Measurements from ENCODE around the gene COL5A1.
A peak's percentile ranks its signal among the peaks of the same experiment; 100 is the strongest.

The COL5A1 gene

DNA sequence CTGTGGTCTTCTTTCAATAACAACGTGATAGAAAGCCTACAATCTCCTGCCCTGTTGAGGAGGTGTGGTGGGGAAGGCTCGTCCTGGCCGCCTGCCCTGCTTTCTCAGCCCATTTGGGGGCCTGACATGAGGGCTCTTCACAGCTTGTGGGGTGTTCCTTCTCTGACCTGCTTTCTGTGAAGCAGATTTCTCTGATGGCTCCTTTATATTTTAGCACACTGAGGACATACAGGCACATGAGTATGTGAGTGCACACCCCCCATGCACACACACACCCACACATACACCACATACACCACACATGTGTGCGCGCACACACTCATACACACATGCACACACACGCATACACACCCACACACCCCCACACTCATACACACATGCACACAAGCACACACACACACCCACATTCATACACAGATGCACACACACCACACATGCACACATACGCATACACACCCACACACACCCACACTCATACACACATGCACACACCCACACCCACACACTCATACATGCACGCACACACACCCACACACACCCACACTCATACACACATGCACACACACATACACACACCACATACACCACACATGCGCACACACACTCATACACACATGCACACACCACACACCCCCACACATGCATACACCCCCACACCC is 117.5 kb downstream of the COL5A1 start:
- Mint-ChIP-seq H3K4me1 (no peaks in the 10 kb centered on the region), H3K27ac (no peak overlapping the region), H3K9me3 (no peaks in the 10 kb centered on the region), H3K36me3 (no peaks in the 10 kb centered on the region), H3K27me3 (no peaks in the 10 kb centered on the region), H3K4me3 (no peak overlapping the region)

DNA sequence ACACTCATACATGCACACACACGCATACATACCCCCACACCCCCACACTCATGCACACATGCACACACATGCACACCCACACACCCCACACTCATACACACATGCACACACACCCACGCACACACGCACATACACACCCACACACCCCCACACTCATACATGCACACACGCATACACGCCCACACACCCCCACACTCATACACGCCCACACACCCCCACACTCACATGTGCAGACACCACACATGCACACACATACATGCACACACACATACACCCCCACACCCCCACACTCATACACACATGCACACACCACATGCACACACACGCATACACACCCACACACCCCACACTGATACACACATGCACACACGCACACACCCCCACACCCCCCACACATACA is 118.3 kb downstream of the COL5A1 start:
- H3K4me3 Mint-ChIP-seq = no peak overlapping the region
- no peaks in the 10 kb centered on the region for H3K27me3 Mint-ChIP-seq
- no peak overlapping the region for H3K27ac Mint-ChIP-seq
- no peaks in the 10 kb centered on the region for H3K9me3 Mint-ChIP-seq
- H3K36me3 Mint-ChIP-seq = no peaks in the 10 kb centered on the region
- H3K4me1 Mint-ChIP-seq = no peaks in the 10 kb centered on the region

DNA sequence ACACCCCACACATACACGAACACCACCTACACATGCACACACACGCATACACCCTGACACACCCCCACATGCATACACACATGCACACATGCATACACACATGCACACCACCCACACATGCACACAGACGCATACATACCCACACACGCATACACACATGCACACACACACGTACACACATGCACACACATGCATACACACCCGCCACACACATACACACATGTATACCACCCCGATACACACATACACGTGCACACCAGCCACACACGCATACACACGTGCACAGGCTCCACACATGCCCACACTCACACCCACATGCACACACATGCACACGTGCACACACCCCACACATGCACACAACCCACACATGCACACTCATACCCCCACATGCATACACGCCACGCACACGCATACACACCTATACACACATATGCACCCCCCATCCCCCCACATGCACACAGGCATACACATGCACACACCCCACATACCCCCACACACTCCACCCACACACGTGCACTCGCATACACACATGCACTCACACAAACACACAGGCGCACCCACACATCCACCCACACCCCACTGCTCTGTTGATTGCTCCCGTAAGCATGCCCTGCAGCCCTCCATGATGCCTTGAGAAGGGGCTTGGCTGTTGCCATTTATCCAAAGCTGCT is 119.3 kb downstream of the COL5A1 start:
- H3K36me3 Mint-ChIP-seq = no peaks in the 10 kb centered on the region
- peak overlapping the region; percentile 38 for H3K27ac Mint-ChIP-seq
- no peaks in the 10 kb centered on the region for H3K9me3 Mint-ChIP-seq
- H3K4me1 Mint-ChIP-seq = no peaks in the 10 kb centered on the region
- H3K4me3 Mint-ChIP-seq = no peak overlapping the region
- H3K27me3 Mint-ChIP-seq = no peaks in the 10 kb centered on the region

DNA sequence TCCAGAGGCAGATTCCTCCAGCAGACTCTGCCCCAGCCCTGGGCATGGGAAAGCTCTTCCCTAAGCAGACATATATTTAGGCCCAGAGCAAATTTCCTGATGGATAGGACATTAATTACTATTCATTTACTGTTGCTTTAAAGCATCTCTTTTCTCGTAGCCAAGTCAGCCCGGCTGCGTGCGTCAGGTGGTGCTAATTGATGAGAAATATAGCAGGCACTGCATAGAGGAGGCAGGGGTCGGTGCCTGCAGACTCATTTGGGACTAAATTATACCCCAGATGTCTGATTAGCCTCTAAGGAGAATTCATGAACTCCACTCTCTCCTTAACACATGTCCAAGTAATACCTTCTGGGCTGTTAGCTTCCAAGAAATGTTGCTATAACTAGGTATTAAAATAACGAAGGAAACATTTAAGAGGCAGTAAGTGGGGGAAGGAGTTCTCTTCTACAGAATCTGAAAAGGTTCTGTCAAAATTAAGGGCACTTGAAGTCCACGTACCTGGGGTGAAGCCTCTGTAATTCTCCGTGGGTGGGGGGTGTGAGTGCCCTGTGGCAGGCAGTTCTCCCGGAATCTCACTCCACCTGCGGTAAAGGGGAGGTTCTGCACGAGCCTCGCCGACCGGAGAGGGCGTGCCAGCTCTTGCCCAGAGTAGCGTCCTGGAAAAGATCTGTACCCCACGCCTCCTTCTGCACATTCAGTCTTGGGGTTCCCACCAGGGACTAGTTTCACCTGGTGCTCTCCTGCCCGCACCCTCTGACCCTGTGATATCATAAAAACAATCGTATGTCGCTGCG is 123.1 kb downstream of the COL5A1 start:
- Mint-ChIP-seq H3K36me3 (no peaks in the 10 kb centered on the region), H3K9me3 (no peaks in the 10 kb centered on the region), H3K4me1 (no peaks in the 10 kb centered on the region), H3K27me3 (peaks cover 3% of the 10 kb centered on the region), H3K4me3 (no peak overlapping the region), H3K27ac (no peak overlapping the region)

DNA sequence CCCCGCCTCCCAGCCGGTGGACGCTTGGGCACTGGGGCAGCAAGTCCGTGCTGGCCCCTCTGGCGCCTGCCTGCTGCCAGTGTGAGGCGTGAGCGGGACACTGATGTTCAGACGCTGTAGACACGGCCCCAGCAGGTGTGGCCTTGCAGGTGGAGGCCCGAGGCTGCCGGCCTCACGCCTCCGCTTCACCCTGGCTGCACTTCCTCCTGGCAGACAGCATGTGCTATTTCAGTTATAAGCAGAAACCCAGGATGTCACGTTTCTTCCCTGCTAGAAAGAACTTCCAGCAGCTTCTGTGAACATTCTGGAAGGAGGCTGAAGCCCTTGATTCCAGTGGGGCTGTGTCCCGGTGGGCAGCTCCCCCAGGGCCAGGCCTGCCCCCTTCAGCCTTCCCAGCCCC is 124.2 kb downstream of the COL5A1 start:
- H3K27me3 Mint-ChIP-seq = peaks cover 3% of the 10 kb centered on the region
- H3K9me3 Mint-ChIP-seq = no peaks in the 10 kb centered on the region
- no peaks in the 10 kb centered on the region for H3K4me1 Mint-ChIP-seq
- no peaks in the 10 kb centered on the region for H3K36me3 Mint-ChIP-seq
- H3K27ac Mint-ChIP-seq = no peak overlapping the region
- no peak overlapping the region for H3K4me3 Mint-ChIP-seq

DNA sequence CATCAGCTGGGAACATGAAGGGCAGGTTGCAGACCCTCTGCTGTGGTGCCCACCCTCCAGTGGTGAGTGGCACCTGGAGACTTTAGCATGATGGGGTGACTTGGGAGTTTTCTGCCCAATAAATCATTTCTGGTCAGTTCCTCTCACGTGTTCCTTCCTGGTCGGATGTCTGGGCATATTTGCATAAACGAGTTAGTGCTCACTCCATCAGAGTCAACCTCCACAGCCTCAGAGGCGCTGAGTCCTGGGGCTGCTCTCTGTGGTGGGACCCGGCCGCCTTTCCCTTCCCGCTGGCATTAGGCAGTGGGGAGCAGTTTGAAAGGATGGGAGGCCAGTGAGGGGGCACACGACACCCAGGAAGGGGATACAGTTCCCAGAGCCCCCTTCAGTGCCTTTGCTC is 125.0 kb downstream of the COL5A1 start:
- no peaks in the 10 kb centered on the region for H3K9me3 Mint-ChIP-seq
- no peaks in the 10 kb centered on the region for H3K36me3 Mint-ChIP-seq
- no peaks in the 10 kb centered on the region for H3K4me1 Mint-ChIP-seq
- H3K27me3 Mint-ChIP-seq = peaks cover 3% of the 10 kb centered on the region
- no peak overlapping the region for H3K27ac Mint-ChIP-seq
- H3K4me3 Mint-ChIP-seq = no peak overlapping the region

DNA sequence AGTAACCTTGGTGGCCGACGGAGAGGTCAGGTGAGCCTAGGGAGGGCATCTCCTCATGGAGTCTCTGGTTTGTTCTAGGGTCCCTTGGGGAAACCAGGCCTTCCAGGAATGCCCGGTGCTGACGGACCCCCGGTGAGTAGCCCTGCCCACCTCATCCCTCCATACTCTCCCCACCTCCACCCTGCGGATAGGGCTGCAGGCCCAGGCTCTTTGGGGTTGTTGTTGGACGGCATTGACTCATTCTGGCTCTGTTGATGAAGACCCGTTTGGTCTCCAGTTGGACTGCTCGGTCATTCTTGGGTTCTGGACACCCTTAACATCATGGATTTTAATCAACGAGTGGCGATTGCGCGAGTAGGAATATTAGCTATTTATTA is 126.7 kb downstream of the COL5A1 start:
- no peaks in the 10 kb centered on the region for H3K36me3 Mint-ChIP-seq
- H3K4me1 Mint-ChIP-seq = no peaks in the 10 kb centered on the region
- H3K9me3 Mint-ChIP-seq = no peaks in the 10 kb centered on the region
- no peak overlapping the region for H3K27ac Mint-ChIP-seq
- H3K27me3 Mint-ChIP-seq = peaks cover 5% of the 10 kb centered on the region
- no peak overlapping the region for H3K4me3 Mint-ChIP-seq

DNA sequence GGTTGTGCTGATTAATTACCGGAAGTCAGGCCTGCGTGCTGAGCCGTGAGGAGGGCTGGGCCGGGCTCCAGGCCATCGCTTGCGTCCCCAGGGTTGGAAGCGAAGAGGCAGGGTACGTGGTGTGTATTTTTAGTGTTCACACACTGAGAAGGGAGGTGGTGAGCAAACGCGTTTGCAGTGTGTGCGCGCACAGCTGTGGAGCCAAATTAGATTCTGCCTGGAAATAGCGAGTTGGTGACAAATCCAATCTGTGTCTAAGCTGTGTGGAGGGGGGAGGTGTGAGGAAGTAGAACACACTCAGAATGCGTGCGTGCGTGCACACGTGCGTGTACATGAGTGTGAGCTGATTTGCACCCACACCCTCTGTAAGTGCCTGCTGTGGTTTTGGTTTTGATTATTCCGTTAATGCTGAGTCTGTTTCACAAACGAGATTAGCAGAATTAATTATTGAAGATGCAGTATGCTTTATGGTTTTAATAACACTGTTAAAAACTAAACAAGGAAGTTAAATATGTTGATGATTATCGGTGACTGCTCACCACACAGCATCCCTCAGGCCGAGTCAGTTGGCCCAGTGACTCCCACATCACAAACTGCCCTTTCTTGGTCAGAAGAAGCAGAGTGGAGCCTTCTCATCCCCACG is 127.2 kb downstream of the COL5A1 start:
- no peaks in the 10 kb centered on the region for H3K9me3 Mint-ChIP-seq
- no peak overlapping the region for H3K4me3 Mint-ChIP-seq
- no peaks in the 10 kb centered on the region for H3K36me3 Mint-ChIP-seq
- no peak overlapping the region for H3K27ac Mint-ChIP-seq
- no peaks in the 10 kb centered on the region for H3K4me1 Mint-ChIP-seq
- H3K27me3 Mint-ChIP-seq = peaks cover 5% of the 10 kb centered on the region

DNA sequence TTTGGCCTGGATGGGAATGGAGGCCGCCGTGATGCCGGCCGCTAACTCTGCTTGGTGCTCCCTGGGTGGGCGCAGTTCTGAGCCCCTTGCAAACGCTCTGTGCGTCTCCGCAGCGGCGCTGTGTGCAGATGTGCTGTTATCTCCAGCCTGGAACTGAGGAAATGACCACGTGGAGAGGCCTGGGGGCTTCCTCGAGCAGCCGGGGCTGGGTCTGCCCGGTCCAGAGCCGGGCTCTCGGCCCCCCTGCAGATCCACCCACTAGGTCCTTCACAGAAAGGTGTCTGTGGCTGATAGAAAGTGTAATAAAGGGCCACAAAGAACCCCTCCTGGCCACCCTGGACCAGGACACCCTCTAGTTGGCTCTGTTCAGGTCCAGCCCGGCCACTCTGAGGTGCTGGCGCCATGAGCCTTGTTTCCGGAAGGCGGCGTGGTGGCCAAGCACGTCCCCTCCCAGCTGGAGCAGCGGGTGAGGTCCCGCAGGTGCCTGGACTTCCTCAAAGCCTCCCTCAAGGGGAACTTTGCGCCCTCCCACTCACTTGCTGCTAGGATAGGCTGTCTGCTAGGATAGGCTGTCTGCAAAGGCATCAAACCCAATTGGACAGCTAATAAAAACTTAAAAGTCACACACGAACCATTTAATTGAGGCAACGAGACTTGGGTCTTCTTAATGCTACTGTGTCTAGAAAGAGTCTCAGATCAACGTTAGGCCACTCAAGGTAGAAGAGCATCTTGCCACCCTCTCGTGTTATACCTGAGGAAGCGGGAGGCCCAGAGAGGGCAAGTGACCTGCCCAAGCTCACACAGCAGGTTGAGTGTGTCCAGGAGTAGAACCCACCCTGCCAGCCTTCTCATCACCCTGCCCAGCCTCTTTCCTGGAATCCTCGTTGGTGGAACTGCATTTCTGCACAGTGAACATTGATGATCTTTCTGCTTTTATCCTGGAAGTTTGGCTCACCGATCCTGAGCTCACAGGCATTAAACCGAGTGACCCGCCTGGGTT is 129.7 kb downstream of the COL5A1 start:
- no peaks in the 10 kb centered on the region for H3K36me3 Mint-ChIP-seq
- peaks cover 5% of the 10 kb centered on the region for H3K27me3 Mint-ChIP-seq
- H3K27ac Mint-ChIP-seq = no peak overlapping the region
- H3K4me3 Mint-ChIP-seq = no peak overlapping the region
- no peaks in the 10 kb centered on the region for H3K4me1 Mint-ChIP-seq
- no peaks in the 10 kb centered on the region for H3K9me3 Mint-ChIP-seq

DNA sequence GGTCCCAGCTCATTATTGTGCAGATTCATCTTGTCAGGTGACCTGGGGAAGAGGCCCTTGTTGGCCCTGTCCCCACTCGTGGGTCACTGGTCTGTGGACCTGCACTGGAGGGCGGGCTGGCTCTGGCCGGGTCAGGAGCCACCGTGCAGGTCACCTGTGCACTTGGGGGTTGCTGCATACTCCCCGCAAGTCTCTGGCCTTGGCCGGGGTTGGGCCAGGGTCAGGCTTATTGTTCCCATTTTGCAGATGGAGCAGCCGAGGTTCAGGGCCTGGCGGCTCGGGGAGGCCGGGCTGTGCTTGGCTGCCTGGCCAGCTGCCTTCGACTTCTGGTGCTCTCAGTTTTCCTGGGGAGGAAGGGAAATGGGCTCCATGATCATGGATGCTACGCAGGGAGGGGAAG is 130.7 kb downstream of the COL5A1 start:
- Mint-ChIP-seq H3K4me3 (no peak overlapping the region), H3K9me3 (no peaks in the 10 kb centered on the region), H3K27ac (no peak overlapping the region), H3K27me3 (peaks cover 5% of the 10 kb centered on the region), H3K36me3 (no peaks in the 10 kb centered on the region), H3K4me1 (no peaks in the 10 kb centered on the region)

DNA sequence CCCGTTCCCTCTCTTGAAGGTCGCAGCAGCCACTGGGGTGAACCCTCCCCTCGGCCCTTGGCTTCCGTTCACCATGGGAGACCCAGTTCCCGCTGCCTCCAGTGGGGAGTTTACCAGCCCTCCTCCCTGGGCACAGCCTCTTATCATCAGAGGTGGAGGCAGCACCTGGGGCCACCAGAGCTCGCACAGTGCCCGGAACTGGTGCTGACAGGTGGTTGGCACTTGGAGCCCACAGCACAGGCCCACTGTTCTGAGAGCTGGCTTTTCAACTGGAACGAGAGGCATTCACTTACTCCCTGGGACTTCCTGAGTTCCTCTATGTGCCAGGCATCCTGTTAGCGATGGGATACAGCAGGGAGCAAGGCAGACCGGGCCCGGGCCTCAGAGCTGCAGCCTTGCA is 132.2 kb downstream of the COL5A1 start:
- peaks cover 2% of the 10 kb centered on the region for H3K27me3 Mint-ChIP-seq
- no peaks in the 10 kb centered on the region for H3K36me3 Mint-ChIP-seq
- H3K4me1 Mint-ChIP-seq = no peaks in the 10 kb centered on the region
- H3K4me3 Mint-ChIP-seq = no peak overlapping the region
- H3K27ac Mint-ChIP-seq = no peak overlapping the region
- no peaks in the 10 kb centered on the region for H3K9me3 Mint-ChIP-seq

DNA sequence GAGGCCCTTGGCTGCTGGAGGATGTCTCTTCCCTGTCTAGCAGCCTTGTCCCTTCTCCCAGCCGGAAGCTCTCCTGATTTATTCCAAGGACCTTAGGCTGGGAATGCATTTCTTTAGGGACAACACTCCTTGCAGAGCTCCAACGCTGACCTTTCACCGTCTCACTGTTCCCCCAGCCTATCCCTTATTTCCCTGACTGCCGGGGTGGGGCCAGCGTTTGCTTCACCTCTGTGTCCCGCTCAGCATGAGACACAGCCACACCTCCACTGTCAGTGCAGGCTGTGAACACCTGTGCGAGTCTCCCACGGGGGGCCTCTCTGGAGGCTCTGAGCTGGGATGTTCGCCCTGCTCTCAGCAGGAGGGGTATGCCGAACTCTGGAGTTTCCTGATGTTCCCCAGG is 132.8 kb downstream of the COL5A1 start:
- H3K36me3 Mint-ChIP-seq = no peaks in the 10 kb centered on the region
- H3K27ac Mint-ChIP-seq = no peak overlapping the region
- peaks cover 2% of the 10 kb centered on the region for H3K27me3 Mint-ChIP-seq
- no peaks in the 10 kb centered on the region for H3K4me1 Mint-ChIP-seq
- no peak overlapping the region for H3K4me3 Mint-ChIP-seq
- no peaks in the 10 kb centered on the region for H3K9me3 Mint-ChIP-seq

DNA sequence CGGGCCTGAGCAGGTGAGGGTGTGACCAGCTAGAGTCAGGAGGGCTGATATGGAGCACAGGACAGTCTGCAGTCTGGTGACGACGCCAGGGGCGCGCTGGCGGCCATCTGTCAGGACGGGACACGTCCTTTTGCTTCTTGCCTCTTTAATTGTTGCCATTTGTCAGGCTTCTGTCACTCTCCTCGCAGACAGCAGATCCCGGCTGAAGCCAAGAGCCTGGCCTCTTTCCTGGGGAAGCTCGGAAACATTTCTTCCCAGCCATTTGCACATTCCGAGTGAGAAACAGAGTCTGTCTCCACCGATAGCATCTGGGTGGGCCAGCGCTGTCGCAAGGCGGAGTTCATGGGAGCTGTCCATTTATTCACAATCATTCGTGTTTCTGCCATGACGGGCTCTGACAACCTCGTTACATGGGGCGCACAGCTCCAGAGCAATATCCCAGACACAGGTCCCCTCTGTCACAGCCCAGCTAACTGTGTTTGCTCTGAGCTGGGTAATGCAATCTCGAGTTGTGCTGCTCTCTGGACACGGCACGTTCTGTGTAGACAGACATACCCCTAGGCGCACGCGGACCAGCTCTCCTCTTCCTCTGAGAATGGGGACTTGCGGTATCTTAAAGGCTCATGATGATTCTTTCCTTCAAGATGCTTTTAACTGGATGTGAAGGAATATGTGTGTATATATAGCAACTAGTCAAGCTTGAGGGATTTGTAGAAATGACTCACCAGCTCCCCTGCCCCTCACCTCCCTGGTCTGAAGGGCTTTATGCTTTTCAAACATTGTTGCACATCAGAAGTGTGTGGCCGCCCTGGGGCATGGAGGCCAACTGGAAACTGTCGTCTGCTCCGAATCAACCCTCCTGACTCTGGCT is 133.7 kb downstream of the COL5A1 start:
- Mint-ChIP-seq H3K27me3 (peaks cover 2% of the 10 kb centered on the region), H3K9me3 (no peaks in the 10 kb centered on the region), H3K4me1 (no peaks in the 10 kb centered on the region), H3K36me3 (no peaks in the 10 kb centered on the region), H3K27ac (no peak overlapping the region), H3K4me3 (no peak overlapping the region)

DNA sequence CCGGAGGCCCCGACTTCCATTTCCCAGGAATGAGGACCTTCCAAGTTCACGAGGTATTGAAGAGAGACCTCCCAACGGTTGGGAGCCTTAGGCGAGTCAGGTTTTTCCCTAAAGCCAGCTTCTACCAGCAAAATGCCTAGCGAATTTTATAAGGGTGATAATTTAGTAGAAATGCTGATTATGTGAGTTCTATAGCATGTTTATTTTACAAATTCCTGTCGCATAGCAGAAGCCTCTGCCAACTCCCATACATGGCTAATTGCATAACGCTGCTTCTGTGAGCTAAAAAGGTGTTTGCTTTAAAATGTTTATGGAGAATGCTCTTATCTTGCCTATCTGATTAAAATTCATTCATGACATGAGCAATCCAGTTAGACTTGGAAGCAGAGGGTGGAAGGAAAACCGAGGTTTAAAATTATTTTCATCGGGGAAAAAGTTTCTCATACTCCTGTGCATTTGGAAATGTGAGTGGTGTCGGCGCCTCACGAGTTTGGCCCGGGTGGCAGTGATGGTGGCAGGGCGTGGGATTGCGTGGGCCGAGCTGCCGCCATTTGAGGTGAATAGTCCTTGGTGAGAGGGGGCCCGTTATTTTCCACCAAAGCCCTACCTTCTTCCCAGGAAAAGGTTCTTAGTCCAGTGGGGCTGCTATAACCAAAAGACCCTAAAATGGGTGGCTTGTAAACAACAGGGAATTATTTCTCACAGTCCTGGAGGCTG is 134.6 kb downstream of the COL5A1 start:
- H3K27ac Mint-ChIP-seq = no peak overlapping the region
- peaks cover 2% of the 10 kb centered on the region for H3K27me3 Mint-ChIP-seq
- H3K4me1 Mint-ChIP-seq = no peaks in the 10 kb centered on the region
- H3K36me3 Mint-ChIP-seq = no peaks in the 10 kb centered on the region
- H3K4me3 Mint-ChIP-seq = no peak overlapping the region
- no peaks in the 10 kb centered on the region for H3K9me3 Mint-ChIP-seq

Measured in activated naive CD4-positive, alpha-beta T cell treated with anti-CD3 and anti-CD28 coated beads, Interleukin-2, amount 50 U/mL, for 24 hours (primary cell).